GM18867 (cell line): ENCODE measurements around the gene COQ2.
A peak's percentile ranks its signal among the peaks of the same experiment; 100 is the strongest.
"Not testable (repeated sequence)": the region's sequence is repeated elsewhere in the genome, so short reads cannot be mapped to it uniquely, and the experiment has no call there.

Source experiments
- ATAC-seq: cut with Tn5 transposase; IDR thresholded peaks from one replicate; pipeline ENCODE4 v1.9.1; 2021; ENCODE audit warnings: mild to moderate bottlenecking, moderate library complexity; ENCODE audit not compliant: unreplicated experiment

The COQ2 gene

GRCh38 chr4:83250687-83251446 is 33.7 kb downstream of the COQ2 start:
- ATAC-seq = no peak

GRCh38 chr4:83248486-83248885 is 36.1 kb downstream of the COQ2 start:
- no peak for ATAC-seq

GRCh38 chr4:83247415-83248357 is 36.9 kb downstream of the COQ2 start:
- ATAC-seq = no peak

GRCh38 chr4:83241132-83241531 is 43.5 kb downstream of the COQ2 start:
- no peak for ATAC-seq

- ATAC-seq = peak; percentile 92
These were observed 44.2 kb downstream of the COQ2 start for GRCh38 chr4:83240379-83240875.

- no peak for ATAC-seq
These were observed 46.0 kb downstream of the COQ2 start for GRCh38 chr4:83238393-83239248.

- no peak for ATAC-seq
These were observed 47.0 kb downstream of the COQ2 start for GRCh38 chr4:83237591-83237990.

- ATAC-seq = not testable (repeated sequence)
These were observed 48.9 kb downstream of the COQ2 start for GRCh38 chr4:83235645-83236133.

GRCh38 chr4:83234902-83235644 is 49.5 kb downstream of the COQ2 start:
- ATAC-seq = no peak

- ATAC-seq = not testable (repeated sequence)
These were observed 50.2 kb downstream of the COQ2 start for GRCh38 chr4:83234387-83234786.

GRCh38 chr4:83232082-83232481 is 52.5 kb downstream of the COQ2 start:
- ATAC-seq = no peak

- peak; percentile 80 for ATAC-seq
These were observed 53.0 kb downstream of the COQ2 start for GRCh38 chr4:83231620-83232076.

GRCh38 chr4:83230928-83231327 is 53.7 kb downstream of the COQ2 start:
- no peak for ATAC-seq

- no peak for ATAC-seq
These were observed 54.8 kb downstream of the COQ2 start for GRCh38 chr4:83229791-83230190.

- no peak for ATAC-seq
These were observed 56.4 kb downstream of the COQ2 start for GRCh38 chr4:83228231-83228630.

- ATAC-seq = no peak
These were observed 59.9 kb downstream of the COQ2 start for GRCh38 chr4:83224502-83225197.

GRCh38 chr4:83223781-83224180 is 60.8 kb downstream of the COQ2 start:
- ATAC-seq = no peak

GRCh38 chr4:83221897-83222441 is 62.6 kb downstream of the COQ2 start:
- peak; percentile 40 for ATAC-seq
